GM19240 (cell line): ENCODE results near the gene COPS9.

Experiments used
- DNase-seq: peaks from one replicate; pipeline ENCODE4 v3.0.0; 2011; ENCODE audit warnings: low spot score; ENCODE audit not compliant: insufficient read length

Gene COPS9

GRCh38 chr2:240166191-240166590 lies 30.1 kb upstream of the COPS9 start:
- no peak for DNase-seq

DNA sequence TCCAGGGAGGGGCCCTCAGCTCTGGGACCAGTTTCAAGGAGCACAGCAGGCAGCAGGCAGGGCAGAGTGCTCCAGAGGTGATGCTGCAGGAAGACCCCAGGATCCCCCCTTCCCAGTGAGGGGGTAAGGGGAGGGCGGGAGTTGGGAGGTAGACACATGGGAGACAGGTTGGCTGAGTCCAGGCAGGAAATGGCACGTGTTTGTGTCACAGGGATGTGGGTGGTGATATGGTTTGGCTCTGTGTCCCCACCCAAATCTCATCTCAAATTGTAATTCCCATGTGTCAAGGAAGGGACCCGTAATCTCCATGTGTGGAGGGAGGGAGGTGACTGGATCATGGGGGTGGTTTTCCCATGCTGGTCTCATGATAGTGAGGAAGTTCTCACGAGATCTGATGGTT lies 29.6 kb upstream of the COPS9 start:
- no peak for DNase-seq

DNA sequence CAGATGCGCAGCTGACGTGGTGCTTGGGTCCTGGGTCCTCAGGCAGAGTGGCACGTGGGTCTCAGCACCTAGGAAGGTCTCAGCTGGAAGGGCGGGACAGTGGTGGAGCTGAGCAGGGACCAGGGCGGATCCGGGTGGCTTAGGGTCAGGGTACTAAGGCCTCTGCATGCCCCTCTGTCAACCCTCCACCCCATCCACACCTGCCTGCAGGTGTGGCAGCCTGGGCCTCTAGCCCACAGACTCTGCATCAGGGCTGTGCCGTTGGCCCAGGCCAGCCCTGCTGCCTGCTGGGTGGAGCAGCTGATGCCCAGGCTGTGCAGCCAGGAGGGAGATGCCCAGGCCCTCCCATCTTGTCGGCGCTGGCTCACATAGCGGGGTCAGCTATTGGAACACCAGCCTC lies 28.9 kb upstream of the COPS9 start:
- DNase-seq: no peak

- DNase-seq: no peak
Observed at GRCh38 chr2:240164586-240164985, 28.5 kb upstream of the COPS9 start.

GRCh38 chr2:240163844-240164574 lies 27.9 kb upstream of the COPS9 start:
- no peak for DNase-seq

DNA sequence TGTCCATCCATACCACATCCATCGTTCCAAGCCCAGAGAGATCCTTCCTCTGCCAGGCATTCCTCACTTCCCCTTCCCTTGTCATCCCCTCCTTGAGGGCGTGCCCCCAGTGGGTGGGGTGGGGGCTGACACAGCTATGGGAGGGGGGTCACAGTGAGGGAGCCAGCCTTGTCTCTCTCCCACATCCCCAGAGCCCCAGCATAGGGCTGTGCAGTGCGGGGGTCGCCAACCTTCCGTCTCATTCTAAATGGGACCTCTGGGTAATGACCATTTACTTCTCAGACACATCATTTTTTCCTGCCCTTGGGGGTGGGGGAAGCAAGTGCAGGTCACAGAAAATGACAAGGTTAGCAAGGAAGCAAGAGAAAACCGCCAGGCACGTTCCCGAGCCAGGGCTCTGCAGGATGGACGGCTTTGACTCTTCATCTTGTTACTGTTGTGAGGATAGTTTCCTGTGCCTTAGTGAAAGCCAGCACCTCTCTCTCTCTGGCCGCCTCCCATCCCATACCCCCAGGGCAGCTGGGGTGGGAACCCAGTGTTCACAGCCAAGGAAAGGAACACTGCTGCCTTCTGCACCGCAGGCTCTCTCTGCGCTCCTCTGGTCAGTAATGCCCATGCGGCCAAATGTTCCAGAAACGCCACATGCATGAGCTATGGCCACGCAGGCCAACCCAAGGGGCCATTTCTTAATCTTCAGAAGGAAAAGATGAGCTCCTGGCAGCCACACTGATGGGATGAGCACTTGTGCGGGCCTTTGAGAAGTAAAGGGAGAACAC lies 27.0 kb upstream of the COPS9 start:
- DNase-seq: no peak

DNA sequence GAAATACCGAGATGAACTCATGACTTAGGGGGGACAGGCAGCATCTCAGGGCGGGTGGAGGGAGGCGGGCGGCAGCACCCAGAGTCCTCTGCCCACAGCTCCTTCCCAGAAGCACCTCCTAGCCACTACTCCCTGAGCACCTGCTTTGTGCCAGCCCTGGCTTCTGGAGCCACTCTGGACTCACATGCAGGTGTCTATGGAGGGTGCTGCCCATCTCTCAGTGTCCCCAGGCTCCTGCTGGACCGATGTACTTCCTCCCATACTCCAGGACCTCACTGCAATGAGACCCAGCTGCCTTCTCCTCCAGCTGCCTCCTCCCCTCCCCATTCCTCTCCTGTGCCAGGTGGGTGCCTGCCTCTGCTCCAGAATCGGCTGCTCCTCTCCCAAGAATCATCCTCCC lies 26.4 kb upstream of the COPS9 start:
- DNase-seq: no peak

DNA sequence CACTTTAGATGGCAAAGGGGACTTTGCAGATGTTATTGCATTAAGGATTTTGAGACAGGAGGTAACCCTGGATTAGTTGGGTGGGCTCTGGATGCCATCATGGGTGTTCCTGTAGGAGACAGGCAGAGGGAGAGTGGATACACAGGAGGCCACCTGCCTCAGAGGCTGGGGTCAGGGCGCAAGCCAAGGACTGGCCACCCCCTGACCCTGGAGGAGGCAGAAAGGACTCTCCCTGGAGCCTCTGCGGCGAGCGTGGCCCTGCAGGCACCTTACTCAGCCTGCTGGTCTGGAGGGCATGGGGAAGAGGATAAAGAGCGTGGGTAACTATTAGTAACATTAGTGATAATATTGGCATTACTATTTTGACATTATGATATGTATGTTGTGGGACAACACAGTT lies 25.9 kb upstream of the COPS9 start:
- DNase-seq: no peak

DNA sequence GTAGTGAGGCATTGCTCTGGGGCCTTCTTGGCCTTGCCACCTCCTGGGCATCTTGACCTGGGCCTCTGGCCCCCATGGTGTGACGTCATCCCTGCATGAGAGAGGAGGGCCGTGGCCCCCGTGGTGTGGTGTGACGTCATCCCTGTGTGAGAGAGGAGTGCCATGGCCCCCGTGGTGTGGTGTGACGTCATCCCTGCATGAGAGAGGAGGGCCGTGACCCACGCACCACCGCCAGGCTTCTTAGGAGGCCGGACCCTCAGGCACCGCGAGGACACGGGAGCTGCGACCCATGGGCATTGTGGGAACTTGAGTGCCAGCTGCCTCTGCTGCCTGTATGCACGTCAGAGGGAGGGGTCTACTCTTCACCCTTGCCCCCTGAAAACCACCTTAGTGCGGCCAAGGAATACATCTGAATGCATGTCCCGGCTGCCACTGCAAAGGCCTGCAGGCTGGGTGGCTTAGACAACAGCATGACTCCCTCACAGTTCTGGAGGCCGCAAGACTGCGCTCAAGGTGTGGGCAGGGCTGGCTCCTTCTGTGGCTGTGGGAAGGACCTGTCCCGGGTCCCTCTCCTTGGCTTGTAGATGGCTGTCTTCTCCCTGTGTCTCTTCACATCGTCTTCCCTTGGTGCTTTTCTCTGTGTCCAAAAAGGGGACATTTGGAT lies 25.1 kb upstream of the COPS9 start:
- no peak for DNase-seq

- DNase-seq: no peak
Observed at GRCh38 chr2:240160291-240161086, 24.4 kb upstream of the COPS9 start.

DNA sequence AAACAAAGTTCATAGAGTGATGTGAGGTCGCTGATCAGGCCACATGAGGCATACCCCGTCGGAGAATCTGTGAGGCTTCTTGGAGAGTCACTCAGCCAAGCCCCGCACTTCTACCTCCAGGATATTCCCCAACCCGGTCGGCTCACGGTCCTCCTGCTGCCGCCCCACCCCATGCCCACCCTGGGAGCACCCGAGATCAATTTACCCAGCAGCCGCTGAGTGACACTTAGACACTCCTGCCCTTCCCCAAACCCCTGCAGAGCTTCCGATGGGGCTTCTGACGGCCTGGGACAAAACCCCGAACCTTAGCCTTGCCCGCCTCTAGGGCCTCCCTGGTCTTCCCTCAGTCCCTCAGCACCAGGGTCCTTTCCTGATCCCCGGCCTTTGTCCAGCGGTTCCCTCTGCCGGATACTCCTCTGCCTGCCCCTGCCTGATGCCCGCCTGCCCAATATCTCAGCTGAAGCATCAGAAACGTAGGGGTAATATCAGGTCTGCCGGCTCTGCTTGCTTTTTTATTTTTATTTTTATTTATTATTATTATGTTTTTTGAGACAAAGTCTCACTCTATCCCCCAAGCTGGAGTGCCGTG lies 23.2 kb upstream of the COPS9 start:
- no peak for DNase-seq

GRCh38 chr2:240157147-240157470 lies 21.0 kb upstream of the COPS9 start:
- DNase-seq: no peak

GRCh38 chr2:240156435-240157146 lies 20.5 kb upstream of the COPS9 start:
- DNase-seq: no peak

DNA sequence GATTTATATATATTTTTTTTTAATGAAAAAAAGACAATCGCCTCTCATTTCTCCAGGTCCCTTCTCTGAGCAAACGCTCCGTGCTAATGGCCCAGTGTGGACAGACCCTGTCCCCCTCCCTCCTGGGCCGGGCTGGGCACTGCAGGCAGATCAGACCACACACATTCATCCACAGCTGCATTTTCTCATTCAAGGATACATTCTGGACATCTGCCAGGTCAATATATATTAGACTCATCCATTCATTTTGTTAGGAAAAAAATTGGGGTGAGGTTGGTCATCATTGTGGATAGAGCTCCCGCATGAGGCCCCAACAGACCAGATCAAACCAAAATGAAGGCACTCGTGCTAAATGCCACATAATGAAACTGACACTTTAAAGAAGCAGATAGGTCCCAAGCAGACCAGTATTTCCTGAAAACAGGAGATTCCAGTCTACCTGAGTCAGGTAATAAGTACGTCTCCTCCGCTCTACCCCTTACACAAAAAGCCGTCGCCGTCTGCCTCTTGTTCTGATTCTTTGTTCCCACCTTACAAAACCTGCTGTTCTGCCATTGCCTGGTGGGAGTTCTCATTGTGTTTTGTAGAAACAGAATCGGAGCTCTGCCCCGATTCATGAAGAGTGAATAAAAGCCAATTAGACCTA lies 19.8 kb upstream of the COPS9 start:
- no peak for DNase-seq

GRCh38 chr2:240155048-240155744 lies 19.1 kb upstream of the COPS9 start:
- DNase-seq: no peak

- no peak for DNase-seq
Observed at GRCh38 chr2:240154606-240155005, 18.5 kb upstream of the COPS9 start.

GRCh38 chr2:240153418-240153817 lies 17.3 kb upstream of the COPS9 start:
- no peak for DNase-seq

GRCh38 chr2:240151477-240152031 lies 15.4 kb upstream of the COPS9 start:
- no peak for DNase-seq
